Natural killer cell (primary cell): ENCODE measurements around the gene LRRC8E. TPM values are rescaled to one million over a fixed set of nuclear protein-coding genes. Genes with fewer than 3 reads are reported as not detected.
A peak's percentile ranks its signal among the peaks of the same experiment; 100 is the strongest.

Experiments
- ATAC-seq, 3 donors: fragments of 150-1000 bp in 2 of 3; fragments of 200-7000 bp in 1 of 3; cut with Tn5 transposase; 1 replicate in 1 of 3; 2 replicates in 2 of 3; pipeline ENCODE4 v1.10.0; 2021; ENCODE audit warnings: mild to moderate bottlenecking in 2 of 3, moderate library complexity in 2 of 3
- DNase-seq, 2 donors: peaks; one replicate each; pipeline versions ENCODE4 v3.0.0 to v3.0.0-alpha.2; 2013 to 2021; ENCODE audit warnings: mixed read lengths in 1 of 2
- H3K27ac ChIP-seq: one replicate; pipeline ENCODE4 v1.5.1; 2013; ENCODE audit warnings: mild to moderate bottlenecking, low read length
- H3K27me3 ChIP-seq: one replicate; pipeline ENCODE4 v1.6.1; 2013; ENCODE audit warnings: low read length; ENCODE audit not compliant: control insufficient read depth, insufficient read depth
- H3K36me3 ChIP-seq: one replicate; pipeline ENCODE4 v1.6.1; 2013; ENCODE audit warnings: low read length; ENCODE audit not compliant: control insufficient read depth, insufficient read depth
- H3K4me1 ChIP-seq: one replicate; pipeline ENCODE4 v1.6.1; 2013; ENCODE audit warnings: low read length; ENCODE audit not compliant: control insufficient read depth, insufficient read depth
- H3K4me3 ChIP-seq: one replicate; pipeline ENCODE4 v1.5.1; 2013; ENCODE audit warnings: low read length
- H3K9me3 ChIP-seq: one replicate; pipeline ENCODE4 v1.6.1; 2013; ENCODE audit warnings: low read length; ENCODE audit not compliant: control insufficient read depth, insufficient read depth
- H3K27ac Mint-ChIP-seq, 2 donors: one replicate each; pipeline ENCODE4 v1.8.0; 2022; ENCODE audit warnings: mild to moderate bottlenecking in 2 of 2, mixed read lengths in 2 of 2, moderate library complexity in 1 of 2
- H3K27me3 Mint-ChIP-seq, 2 donors: one replicate each; pipeline ENCODE4 v1.8.0; 2022; ENCODE audit warnings: low read depth in 2 of 2, mixed read lengths in 2 of 2
- H3K36me3 Mint-ChIP-seq: one replicate; pipeline ENCODE4 v1.8.0; 2022; ENCODE audit warnings: mixed read lengths
- H3K4me1 Mint-ChIP-seq, 2 donors: one replicate each; pipeline ENCODE4 v1.8.0; 2022; ENCODE audit warnings: mixed read lengths in 2 of 2
- H3K4me3 Mint-ChIP-seq: one replicate; pipeline ENCODE4 v1.8.0; 2022; ENCODE audit warnings: mild to moderate bottlenecking, moderate library complexity, mixed read lengths
- H3K9me3 Mint-ChIP-seq, 2 donors: one replicate each; pipeline ENCODE4 v1.8.0; 2022; ENCODE audit warnings: mixed read lengths in 2 of 2
- CTCF ChIP-seq: fragments of 200-600 bp; IDR thresholded peaks from one replicate; pipeline ENCODE4 v1.8.0; 2022; ENCODE audit warnings: antibody characterized with exemption
- WGBS: methylation state at CpG from one replicate; pipeline ENCODE4 v1.1.7; 2013; ENCODE audit warnings: missing lambda C conversion rate; ENCODE audit not compliant: insufficient coverage; 5-methylcytosine and 5-hydroxymethylcytosine counted together
- intact Hi-C: fragments of 100-400 bp; cut with micrococcal nuclease; formaldehyde crosslinking; loops from one replicate; pipeline ENCODE4 v1.14.2; 2022
- total RNA-seq, 4 donors: library from RNA; stranded (reverse); fragments of 120-200 nt in 1 of 4; gene quantifications; one replicate each; pipeline versions ENCODE4 v1.2.3 to v1.2.4, GENCODE V29; 2013 to 2022

Gene LRRC8E
- total RNA-seq, 3 donors from 2014 or later (not counting 1 experiment from before 2014, with no cell fraction given): not detected

- no peaks in the 10 kb centered on the region for H3K9me3 ChIP-seq
- no peak for TF ChIP-seq CTCF
- H3K4me3 ChIP-seq: no peak overlapping the region
- peaks cover 11% of the 10 kb centered on the region for H3K4me1 ChIP-seq
- H3K27ac Mint-ChIP-seq: no peak overlapping the region
- H3K36me3 ChIP-seq: peaks cover 37% of the 10 kb centered on the region
- no peaks in the 10 kb centered on the region for H3K36me3 Mint-ChIP-seq
- ATAC-seq: no peak
- H3K4me1 Mint-ChIP-seq: peaks cover 0 to 28% of the 10 kb centered on the region in 2 donors
- no peaks in the 10 kb centered on the region for H3K9me3 Mint-ChIP-seq
- peak overlapping the region; percentile 53 for H3K4me3 Mint-ChIP-seq
- H3K27ac ChIP-seq: no peak overlapping the region
- no peak for DNase-seq
- H3K27me3 Mint-ChIP-seq: peaks cover 0 to 8% of the 10 kb centered on the region in 2 donors
- H3K27me3 ChIP-seq: peaks cover 7% of the 10 kb centered on the region
- intact Hi-C loops: no loop called here
- 97% methylated on average over 54 of the region's 54 CpGs for WGBS
Measured at GRCh38 chr19:7910321-7911161, 22.2 kb downstream of the LRRC8E start.

- no peak for TF ChIP-seq CTCF
Measured at GRCh38 chr19:7911508-7912143, 23.3 kb downstream of the LRRC8E start.

GRCh38 chr19:7912144-7912696, 23.9 kb downstream of the LRRC8E start:
- WGBS: 96% methylated on average over 31 of the region's 31 CpGs
- DNase-seq: no peak
- Histone ChIP-seq H3K4me3 (no peak overlapping the region), H3K36me3 (peaks cover 32% of the 10 kb centered on the region), H3K27ac (no peak overlapping the region), H3K27me3 (peaks cover 17% of the 10 kb centered on the region), H3K9me3 (no peaks in the 10 kb centered on the region), H3K4me1 (peaks cover 18% of the 10 kb centered on the region)
- Mint-ChIP-seq H3K4me1 (peaks cover 5 to 20% of the 10 kb centered on the region in 2 donors), H3K9me3 (no peaks in the 10 kb centered on the region), H3K36me3 (no peaks in the 10 kb centered on the region), H3K27ac (no peak overlapping the region), H3K4me3 (no peak overlapping the region), H3K27me3 (peaks cover 0 to 16% of the 10 kb centered on the region in 2 donors)
- no peak for ATAC-seq
- TF ChIP-seq CTCF: no peak
- intact Hi-C loops: no loop called here

More at GRCh38 chr19:7911508-7912143, 23.3 kb downstream of the LRRC8E start:
- peaks cover 32% of the 10 kb centered on the region for H3K36me3 ChIP-seq
- H3K4me1 ChIP-seq: peaks cover 13% of the 10 kb centered on the region
- no peak overlapping the region for H3K27ac ChIP-seq
- Mint-ChIP-seq H3K4me1 (peaks cover 0 to 20% of the 10 kb centered on the region in 2 donors), H3K36me3 (no peaks in the 10 kb centered on the region), H3K9me3 (no peaks in the 10 kb centered on the region), H3K4me3 (no peak overlapping the region), H3K27ac (no peak overlapping the region), H3K27me3 (peaks cover 0 to 13% of the 10 kb centered on the region in 2 donors)
- DNase-seq: no peak
- WGBS: 96% methylated on average over 18 of the region's 18 CpGs
- no peak for ATAC-seq
- no peaks in the 10 kb centered on the region for H3K9me3 ChIP-seq
- intact Hi-C loops: no loop called here
- H3K4me3 ChIP-seq: no peak overlapping the region
- peaks cover 13% of the 10 kb centered on the region for H3K27me3 ChIP-seq
